HG03442 (cell line): ENCODE results near the gene KLRB1.
A peak's percentile ranks its signal among the peaks of the same experiment; 100 is the strongest.
"Not testable (repeated sequence)": the region's sequence is repeated elsewhere in the genome, so short reads cannot be mapped to it uniquely, and the experiment has no call there.

Experiments
- ATAC-seq: cut with Tn5 transposase; IDR thresholded peaks from one replicate; pipeline ENCODE4 v1.9.1; 2021; ENCODE audit warnings: mild to moderate bottlenecking, moderate library complexity; ENCODE audit not compliant: unreplicated experiment

KLRB1 gene

DNA sequence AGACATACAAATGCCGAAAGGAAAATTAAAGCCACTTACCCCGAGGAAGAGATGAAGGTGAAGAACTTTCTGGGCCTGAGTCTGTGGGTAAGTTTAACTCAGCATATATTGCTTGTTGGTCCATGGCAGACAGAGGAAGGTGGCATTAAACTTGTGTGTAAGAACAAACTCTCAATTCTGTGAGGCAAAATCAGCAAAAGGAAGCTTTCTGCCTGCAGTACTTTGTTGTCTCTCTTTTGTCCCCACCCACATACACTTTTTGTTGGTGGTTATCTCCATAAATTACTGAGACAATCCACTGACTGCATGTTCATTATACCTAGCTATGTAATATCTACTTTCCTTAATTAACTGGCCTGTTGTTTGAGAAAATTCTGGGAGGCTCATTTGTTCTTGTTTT is at the start of gene KLRB1:
TSS of gene KLRB1 (minus strand) at position 201 of the 400 bp plus-strand sequence. CDS start at position 124, 77 bp downstream.
- ATAC-seq: no peak

DNA sequence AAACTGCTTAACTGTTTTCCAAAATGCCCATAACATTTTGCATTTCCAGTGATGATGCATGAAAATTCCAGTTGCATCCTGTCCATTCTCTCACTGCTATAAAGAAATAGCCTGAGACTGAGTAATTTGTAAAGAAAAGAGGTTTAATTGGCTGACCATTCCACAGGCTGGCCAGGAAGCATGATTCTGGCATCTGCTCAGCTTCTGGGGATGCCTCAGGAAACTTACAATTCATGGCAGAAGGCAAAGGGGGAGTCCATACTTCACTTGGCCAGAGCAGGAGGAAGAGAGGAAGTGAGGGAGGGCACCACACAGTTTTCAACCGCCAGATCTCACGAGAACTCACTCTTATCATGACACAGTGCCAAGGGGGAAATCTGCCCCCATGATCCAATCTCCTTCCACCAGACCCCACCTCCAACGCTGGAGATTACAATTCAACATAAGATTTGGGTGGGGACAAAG is 43.6 kb upstream of the KLRB1 start:
- ATAC-seq: no peak

DNA sequence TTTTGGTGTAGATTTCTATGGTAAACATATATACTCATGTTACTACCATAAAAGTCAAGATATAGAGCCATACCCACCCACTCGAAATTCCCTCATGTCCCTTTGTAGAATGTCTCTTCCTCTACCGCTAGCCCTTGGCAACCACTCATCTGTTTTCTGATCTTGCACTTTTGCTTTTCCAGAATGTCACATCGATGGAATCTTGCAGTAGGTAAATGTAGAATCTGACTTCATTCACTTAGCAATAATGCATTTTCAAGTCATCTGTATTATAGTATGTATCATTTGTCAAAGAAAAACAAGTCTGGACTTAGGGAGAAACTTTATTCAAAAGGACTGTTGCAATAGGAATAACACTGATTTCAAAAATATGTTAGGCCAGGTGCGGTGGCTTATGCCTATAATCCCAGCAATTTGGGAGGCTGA is 42.4 kb upstream of the KLRB1 start:
- no peak for ATAC-seq

DNA sequence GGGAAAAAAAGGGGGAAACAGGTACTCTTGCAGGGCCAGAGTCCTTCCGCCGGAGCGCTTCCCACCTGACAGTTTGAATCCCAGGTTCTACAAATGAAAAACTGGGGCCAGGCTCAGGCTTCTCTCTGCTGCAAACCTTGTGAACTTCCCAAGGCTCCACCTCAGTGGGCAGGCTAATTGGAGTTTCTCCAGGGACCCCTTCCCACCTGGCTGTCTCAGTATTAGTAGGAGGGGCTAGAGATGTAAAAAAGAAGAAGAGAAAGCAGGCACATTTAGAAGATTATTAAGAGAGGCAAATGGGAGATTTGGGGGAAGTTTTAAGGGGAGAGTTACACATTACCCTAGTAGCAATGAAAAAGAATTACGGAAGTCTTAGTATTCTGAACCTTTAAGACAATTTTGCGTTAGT is 41.8 kb upstream of the KLRB1 start:
- ATAC-seq: no peak

DNA sequence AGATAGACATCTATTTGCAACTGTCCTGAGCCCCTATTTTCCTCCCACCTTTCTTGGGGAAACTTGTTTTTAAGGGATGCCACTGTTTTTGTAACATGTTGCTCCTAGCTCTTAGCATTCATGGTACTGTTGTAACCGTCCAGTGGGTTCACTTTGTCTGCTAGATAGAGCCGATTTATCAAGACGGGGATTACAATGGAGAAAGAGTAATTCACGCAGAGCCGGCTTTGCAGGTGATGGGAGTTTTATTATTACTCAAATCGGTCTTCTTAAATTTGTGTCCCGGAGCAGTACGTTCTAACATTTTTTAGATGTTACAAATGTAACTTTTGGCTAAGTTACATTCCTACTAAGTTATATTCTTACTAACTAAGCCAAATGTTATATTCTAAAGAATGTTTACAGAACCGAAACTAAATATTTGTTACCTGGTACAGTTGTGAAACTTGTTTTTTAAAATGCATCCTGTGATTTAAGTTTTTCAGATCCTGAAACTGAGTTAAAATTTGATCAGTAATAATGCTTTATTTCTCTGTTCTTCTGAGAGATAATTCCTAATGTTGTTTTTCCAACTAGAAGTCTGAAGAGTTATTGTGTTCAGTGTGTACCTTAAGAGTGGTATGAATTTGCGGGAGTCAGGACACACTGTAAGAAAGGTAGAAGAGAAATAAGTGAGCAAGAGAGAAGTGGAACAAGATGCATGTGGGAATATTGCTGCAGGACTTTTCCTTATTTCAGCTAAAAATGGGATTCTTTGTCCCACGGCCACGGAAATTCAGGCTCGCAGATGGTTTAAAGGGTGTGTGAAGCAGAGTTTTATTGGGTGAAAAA is 41.2 kb upstream of the KLRB1 start:
- no peak for ATAC-seq

DNA sequence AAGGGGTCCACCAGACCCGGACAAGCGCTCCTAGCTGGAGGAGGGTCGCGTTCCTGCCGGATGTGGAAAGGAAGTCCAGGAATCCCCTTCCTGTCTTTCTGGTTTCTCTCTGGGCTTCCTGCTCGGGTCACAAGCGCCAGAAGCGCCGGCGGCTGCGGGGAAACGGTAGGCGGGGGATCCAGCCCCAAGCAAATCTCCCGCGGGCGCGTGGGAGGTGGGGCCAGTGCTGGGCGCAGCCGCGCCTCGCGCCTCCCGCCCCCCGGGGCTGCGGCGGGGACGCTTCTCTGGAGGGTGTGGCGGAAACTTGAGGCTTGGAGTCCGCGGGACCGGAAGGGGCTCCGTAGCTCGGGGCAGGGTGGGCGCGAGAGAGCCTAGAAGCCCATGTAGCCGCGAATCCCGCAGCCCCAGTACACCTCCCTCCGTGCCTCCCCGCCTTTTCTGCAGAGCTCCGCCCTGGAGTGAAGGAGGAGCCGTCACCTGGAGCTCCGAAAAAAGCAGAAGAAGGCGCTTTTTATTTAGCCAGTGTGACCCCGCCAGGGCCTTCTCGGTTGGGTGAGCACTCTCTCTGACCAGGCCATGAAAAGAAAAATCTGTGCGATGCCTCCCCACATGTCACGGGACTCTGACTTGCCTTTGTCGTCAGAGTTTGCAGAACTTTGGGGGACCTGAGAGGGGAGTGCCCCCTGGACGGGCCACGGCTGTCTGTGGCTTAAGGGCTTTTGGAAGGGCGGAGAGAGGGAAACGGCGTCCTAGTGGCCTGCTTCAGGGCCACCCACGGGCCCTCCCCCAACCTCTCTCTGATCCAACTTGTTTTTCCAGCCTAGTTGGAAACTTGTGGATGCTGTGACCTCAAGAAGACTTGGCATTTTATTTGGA is 40.3 kb upstream of the KLRB1 start:
- ATAC-seq: peak; percentile 68

DNA sequence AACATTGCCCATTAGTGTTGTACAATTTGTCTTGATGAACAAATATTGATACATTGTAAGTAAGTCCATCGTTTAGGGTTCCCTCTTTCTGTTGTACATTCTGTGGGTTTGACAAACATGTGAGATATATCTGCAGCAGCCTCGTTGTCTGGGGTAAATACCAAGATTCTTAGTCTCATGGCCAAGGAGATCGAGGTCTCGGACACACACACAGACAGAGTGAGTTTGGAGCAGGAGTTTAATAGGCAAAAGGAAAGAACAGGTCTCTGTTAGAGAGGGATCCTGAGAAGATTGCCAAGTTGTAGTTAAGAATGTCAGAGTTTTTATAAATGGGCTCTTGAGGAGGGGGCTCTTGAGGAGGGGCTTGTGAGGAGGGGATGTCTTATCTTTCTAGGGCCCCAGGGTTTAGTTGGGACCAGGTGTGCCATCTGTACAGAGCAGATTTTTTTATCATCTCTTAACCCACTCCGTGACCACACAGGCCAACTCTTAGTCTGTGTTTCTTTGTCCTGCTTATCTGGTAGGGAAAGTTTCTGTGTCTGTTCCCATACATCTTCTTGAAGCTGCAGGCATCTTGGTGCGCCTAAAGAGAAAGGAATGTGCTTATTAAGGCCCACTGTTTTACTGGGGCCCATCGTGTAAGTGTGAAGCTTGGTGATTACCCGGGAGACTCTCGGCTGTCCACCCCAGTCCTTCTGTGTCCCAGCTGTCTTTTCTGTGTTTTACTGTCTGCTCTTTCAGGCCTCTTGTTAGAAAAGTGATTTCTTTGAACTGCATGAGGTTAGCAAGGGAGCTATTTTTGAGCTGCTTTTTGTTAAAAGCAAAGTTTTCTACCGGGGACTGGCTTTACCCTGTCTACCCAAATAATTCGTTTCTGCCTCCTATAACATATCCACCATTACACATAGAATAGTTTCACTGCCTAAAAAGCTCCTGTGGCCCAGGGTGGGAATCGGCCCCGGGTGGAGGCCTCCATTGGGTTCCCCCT is 39.4 kb upstream of the KLRB1 start:
- no peak for ATAC-seq

DNA sequence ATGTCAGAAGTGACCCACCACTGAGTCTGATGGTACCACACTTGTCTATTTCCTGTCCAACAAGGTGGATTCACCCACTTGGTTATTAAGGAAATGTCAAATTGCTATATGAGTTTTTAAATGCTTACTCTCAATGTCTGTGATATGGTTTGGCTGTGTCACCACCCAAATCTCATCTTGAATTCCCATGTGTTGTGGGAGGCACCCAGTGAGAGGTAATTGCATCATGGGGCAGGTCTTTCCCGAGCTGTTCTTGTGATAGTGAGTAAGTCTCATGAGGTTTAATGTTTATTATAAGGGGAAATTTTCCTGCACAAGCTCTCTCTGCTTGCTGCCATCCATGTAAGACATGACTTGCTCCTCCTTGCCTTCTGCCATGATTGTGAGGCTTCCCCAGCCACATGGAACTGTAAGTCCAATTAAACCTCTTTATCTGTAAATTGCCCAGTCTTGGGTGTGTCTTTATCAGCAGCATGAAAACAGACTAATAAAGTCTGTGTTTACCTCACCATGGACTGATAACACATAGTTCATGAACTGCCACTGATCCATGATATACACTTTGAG is 37.4 kb upstream of the KLRB1 start:
- ATAC-seq: not testable (repeated sequence)

DNA sequence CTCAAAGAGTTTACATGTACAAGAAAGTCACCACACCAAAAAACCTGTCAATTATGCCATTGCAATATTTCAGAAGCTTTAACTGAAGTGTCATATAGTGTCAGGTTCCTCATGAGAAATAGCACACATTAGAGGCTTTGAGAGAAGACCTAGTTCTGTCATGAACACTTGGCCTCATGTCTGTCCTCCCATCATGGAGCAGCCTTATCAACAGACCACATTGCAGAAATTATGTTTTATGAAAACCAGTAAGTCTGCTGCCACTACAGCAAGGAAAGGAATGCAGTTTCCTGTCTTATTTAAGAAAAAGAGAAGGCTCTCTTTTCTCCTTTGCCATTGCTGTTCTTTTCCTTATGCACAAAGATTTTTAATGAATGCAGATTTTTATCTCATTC is 35.5 kb upstream of the KLRB1 start:
- ATAC-seq: no peak

DNA sequence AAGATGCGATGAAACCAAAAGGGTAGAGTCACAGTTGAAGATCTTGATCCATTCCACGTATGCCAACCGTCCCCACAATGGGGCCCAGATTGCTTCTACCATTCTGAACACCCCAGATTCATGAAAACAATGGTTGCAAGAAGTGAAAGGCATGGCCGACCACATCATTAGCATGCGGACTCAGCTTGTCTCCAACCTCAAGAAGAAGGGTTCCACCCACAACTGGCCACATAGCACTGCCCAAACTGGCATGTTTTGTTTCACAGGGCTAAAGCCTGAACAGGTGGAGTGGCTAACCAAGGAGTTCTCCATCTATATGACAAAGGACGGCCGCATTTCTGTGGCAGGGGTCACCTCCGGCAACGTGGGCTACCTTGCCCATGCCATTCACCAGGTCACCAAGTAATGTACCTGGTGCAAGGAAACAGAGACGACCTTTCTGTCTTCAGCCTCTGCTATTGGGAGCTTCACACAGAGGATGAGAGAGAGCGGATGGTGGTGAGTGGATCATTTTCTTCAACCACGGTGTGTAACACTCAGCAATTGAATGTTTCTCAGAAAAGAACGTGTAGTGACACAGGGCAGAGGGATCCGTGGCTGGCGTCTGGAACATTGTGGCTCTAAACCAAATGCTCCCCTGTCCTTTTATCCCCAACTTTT is 35.0 kb upstream of the KLRB1 start:
- ATAC-seq: peak; percentile 32

DNA sequence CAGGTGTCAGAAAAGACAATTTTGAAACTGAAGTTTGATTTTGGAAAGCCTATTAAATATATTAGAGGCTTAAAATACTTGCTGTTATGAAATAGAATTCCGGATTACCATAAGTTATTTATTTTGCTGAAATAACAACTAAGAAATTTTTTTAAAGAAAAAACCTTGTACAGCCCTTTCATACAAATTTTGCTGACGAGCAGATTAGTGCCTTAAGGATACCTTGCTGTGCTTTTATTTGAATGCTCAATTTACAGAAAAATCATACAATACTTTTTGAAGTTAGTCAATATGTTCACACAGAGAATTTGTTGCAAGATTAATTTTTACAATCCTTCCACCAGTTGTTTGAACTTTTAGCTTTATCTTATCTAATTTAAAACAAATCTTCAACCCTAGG is 32.3 kb upstream of the KLRB1 start:
- no peak for ATAC-seq

DNA sequence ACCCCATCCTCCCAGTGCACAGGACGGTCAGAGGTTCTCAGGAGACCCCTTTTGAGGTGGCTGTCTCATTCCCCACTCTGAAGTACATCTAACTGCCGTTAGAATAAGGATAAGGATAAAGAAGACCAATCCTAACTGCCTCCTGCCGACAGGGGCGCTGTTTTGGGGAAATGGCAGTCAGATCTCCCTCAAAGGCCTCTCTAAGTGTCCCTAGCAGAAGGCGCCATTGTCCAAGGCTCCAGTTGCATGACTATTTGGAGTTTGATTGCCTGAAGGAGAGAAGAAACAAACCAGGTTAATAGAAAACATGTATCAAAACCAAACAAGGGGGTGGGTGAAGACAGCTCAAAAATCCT is 29.1 kb upstream of the KLRB1 start:
- ATAC-seq: no peak

DNA sequence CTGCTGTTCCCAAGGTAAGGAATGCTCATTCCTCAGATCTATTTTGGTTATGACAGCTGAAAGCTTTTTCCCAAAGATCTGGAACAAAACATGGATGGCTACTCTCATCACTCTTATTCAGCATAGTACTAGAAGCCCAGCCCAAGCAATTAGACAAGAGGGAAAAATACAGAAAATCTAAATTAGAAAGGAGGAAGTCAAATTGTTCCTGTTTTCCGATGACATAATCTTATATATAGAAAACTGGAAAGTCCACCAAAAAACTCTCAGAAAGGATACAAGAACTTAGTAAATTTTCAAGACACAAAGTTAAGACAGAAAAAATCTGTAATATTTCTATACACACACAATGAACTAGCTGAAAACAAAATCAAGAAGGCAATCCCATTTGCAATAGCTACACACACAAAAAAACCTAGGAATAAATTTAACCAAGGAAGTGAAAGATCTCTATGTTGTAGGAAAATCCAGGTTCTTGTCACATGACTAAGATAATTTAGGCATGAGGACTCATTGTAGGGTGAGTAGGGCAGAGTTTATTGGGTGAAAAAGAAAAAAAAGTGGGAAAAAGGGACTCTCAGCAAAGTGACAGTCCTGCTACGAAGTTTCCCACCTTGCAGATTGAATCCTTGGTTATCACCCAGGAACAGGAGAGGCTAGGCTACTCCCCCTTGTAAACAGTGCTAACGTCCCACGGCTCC is 28.6 kb upstream of the KLRB1 start:
- no peak for ATAC-seq

DNA sequence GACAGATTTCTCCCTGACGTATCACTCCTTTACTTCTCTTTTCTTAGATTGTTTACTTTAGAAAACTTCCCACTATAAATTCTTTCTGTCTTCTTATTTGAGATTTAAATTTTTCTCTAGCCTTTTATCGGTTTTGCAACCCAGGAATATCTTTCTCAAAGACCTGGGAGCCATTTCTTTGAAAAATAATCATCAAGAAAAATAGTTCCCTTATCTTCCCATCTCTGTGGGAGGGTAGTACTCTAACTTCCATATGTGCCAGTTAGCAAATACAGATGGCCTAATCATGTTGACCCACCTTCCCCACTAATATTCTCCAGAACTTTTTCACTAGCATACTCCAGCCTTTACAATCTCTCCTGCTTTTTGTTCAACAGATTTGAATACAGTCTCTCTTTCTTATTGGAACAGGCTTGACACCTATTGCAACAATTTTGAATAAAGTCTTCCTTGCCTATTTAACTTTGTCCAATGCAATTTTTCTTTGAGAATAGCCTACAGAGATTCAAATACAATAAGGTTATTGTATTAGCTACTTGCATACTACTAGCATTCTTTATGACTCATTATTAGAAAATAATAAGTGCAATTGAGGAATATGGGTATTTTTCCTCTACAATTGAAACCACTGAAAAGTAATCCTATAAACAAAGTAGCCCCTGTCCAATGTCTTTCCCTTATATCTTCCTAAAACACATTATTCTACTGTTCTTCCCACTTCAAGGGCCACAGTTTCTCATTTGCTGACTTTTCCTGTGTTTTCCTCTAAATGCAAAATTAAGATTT is 27.4 kb upstream of the KLRB1 start:
- ATAC-seq: no peak

DNA sequence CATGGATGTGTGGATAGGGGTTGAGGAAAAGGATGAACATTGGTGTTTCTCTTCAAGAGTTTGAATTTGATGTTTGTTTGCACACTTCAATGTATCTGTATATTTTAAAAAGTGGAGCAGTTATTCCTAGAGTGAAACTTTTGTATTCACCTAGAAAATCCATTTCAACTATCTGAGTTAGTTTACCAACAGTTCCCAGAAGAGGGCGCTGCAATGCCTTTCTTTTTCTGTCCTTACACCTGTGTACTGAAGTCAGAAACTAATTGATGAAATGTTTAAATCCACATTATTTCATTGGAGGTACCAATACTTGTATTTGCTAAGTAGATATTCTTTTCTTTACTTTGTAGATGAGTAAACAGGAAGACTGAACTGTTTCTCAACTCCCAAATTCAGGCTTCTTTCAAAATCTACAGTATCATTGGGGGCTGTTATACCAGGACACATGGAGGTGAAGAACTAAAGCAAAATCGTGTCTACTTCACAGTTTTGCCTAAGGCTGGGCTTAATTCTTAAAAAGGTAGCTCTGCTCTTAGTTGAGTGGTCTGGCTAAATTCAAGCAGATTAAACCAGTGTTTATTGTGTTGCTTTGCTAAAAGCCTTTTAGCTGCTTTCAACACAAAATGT is 26.6 kb upstream of the KLRB1 start:
- no peak for ATAC-seq

DNA sequence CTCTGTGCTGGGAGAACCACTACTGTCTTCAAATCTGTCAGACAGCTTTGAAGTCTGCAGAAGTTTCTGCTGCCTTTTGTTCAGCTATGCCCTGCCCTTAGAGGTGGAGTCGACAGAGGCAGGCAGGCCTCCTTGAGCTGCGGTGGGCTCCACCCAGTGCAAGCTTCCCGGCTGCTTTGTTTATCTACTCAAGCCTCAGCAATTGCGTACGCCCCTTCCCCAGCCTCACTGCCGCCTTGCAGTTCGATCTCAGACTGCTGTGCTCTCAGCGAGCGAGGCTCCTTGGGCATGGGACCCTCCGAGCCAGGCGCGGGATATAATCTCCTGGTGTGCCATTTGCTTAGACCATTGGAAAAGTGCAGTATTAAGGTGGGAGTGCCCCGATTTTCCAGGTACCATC is 25.1 kb upstream of the KLRB1 start:
- no peak for ATAC-seq

DNA sequence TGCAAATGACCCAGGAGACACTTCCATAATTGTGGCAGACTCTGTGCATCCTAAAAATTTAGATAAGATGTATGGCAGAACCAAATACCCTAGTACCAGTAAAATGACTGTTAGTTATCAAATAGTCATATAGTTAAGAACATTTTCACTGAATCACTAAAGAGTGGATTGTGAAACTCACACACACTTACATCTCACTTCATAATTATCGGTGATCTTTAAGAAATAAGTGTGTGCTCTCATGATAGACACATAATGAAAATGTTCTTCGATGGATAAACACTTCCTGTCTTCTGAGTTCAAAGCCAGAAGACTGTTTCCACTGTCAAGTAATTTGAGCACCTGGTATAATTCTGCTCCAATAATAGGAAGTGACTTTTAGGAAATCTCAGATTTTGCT is 19.1 kb upstream of the KLRB1 start:
- ATAC-seq: no peak

DNA sequence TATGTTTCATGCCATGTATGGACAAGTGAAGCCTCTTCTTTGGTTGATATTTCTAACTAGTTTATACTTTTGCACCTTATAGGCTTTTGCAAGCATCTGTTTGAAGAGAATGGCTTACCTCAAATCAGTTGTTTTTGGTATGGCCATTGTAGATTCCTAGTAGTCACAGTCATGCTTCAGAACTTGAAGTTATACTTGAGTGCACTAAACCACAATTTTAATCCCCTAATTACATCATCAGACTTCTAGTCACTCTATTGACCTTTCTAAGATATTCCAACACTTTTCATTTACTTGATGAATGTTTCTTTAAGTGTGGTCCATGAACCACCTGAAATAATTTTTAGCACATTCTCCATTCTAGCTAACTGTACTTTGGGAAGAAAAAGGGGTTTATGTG is 18.6 kb upstream of the KLRB1 start:
- no peak for ATAC-seq
